ENCODE results near the gene BICDL1.

DNA sequence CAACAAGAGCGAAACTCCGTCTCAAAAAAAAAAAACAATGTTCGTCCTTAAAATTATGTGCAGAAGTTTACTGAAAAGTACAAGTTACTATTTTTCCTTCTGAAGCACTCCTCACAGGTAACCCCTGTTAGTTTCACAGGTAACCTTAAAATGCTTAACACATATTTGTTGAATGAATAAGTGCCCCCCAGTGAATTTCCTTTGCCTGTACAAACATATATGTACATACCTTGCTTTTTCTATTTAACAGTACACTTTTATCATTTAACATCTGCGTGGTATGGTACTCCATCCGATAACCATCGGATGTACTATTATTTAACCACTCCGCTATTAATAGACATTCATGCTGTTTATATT lies 128.9 kb downstream of the BICDL1 start:
- TF ChIP-seq, protein P1, sequence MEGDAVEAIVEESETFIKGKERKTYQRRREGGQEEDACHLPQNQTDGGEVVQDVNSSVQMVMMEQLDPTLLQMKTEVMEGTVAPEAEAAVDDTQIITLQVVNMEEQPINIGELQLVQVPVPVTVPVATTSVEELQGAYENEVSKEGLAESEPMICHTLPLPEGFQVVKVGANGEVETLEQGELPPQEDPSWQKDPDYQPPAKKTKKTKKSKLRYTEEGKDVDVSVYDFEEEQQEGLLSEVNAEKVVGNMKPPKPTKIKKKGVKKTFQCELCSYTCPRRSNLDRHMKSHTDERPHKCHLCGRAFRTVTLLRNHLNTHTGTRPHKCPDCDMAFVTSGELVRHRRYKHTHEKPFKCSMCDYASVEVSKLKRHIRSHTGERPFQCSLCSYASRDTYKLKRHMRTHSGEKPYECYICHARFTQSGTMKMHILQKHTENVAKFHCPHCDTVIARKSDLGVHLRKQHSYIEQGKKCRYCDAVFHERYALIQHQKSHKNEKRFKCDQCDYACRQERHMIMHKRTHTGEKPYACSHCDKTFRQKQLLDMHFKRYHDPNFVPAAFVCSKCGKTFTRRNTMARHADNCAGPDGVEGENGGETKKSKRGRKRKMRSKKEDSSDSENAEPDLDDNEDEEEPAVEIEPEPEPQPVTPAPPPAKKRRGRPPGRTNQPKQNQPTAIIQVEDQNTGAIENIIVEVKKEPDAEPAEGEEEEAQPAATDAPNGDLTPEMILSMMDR (conservative IDR thresholded peaks at IDR 0.05 in 1 of 2, IDR thresholded peaks at IDR 0.05 in 1 of 2; ENCODE audit: low read depth in 1 of 2, low read length in 2 of 2), result no peak
- no peak for TF ChIP-seq EZH2 (IDR thresholded peaks at IDR 0.05; ENCODE audit: low read length, missing control alignments)
